ENCODE results near the gene HOATZ.

Gene HOATZ

GRCh38 chr11:111585371-111585770, 70.8 kb downstream of the HOATZ start:
- no peak for DNase-seq

GRCh38 chr11:111586388-111586831, 71.8 kb downstream of the HOATZ start:
- no peak for DNase-seq

All from NCI-H2107 (cell line).